NCI-H526 (cell line): ENCODE data around the gene SCD5.

Experiments used
- DNase-seq, 2 experiments: peaks; one replicate each; lab custom pipeline; 2025; lab: John Stamatoyannopoulos, UW

Gene SCD5

DNA sequence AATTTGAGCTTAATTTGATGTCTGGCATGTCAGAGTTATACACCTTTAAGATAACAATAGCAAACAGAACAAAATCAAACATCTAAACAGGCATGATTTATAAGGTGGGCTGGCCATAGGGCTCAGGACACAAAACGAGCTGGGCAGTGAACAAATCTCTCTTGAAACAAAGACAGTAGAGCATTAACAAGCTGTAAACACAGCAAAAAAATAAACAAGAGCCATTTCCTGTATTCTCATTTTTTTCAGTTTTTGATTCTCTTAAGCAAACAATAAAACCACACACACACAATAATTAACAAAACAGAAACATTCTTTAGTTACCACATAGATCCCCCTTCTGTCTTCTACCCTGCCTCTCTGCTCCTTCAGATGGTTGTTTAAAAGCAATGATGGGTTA, 168.5 kb downstream of the SCD5 start:
- DNase-seq = no peak

- DNase-seq = no peak
These were observed 169.2 kb downstream of the SCD5 start for GRCh38 chr4:82629238-82630000.

DNA sequence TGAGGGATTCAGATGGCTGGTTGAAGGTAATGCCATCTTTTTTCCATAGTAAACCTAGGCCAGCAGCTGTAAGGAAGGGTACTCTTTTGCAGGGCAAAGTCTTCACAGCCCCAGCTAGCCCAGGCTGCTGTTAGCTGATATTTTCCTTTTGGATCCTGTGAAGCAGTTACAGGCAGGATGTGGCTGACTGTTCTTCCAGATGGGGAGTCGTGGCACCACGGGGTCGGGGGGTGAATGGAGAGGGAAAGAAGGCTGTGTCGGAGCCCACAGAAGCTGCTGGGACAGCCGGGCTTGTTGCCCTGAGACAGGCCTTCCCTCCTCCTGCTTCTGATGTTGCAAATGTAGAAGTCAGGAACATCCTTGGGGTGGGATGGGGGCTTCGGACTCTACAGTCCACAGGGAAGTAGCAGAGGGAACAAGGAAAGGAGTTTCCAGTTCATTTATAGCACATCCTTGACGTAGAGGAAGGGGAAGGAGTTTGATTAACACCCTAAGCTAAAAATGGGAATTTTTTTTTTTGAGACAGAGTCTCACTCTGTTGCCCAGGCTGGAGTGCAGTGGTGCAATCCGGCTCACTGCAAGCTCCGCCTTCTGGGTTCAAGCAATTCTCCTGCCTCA, 172.2 kb downstream of the SCD5 start:
- no peak for DNase-seq

GRCh38 chr4:82624819-82625218, 173.8 kb downstream of the SCD5 start:
- no peak for DNase-seq

DNA sequence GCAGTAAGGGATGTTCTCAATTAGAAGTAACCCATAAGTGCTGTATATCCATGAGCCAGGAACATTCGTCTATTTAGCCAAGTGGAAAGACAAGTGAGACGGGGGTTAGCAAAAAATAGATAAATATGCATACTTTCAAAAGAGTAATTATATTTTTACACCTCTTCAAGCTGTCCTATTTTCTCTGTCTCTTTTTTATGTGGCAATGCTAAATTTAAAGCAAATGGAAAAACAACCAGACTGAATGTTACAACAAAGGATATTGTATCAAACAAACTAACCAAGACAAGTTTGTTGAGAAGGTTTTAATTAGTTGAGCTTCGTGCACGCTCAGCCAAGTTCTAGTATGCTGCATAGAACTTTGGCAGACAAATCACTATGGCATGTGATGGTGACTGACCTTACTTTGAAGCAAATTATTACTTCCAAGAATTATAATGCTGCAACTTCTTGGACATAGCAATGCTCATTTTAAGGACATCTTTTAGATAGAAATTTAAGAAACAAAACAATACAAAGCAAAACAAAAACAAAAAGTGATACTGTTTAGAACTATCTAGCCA, 175.4 kb downstream of the SCD5 start:
- DNase-seq = no peak

GRCh38 chr4:82621251-82621650, 177.3 kb downstream of the SCD5 start:
- no peak for DNase-seq

- DNase-seq = no peak
These were observed 178.4 kb downstream of the SCD5 start for GRCh38 chr4:82620126-82620735.

DNA sequence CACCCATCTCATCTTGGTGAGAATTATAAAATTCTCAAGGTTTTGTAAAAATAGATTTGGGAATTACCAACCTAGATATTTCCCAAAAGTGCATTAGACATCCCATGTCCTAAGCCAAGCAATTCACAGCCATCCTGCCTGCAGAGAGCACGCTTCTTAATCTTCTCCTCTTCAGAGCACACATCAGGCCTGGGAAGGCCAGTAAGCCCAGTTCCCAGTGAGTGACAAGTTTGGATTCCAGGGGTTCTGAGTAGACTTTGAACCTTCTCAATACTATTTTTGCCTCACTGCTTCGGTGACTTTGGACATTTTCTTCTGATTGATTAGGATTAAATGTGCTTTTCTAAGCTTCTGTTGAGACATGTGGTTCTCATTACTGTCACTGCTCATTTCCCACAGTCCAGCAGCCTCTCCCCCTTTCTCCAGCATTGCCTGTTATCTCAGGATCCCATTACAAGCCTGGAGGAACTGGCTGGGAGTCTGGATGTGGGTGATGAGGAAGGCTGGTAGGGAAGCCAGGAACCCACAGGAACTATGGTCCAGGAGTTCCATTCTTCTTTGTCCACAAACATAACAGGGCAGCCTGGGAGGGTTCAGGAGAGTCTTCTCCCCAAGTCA, 180.4 kb downstream of the SCD5 start:
- no peak for DNase-seq

DNA sequence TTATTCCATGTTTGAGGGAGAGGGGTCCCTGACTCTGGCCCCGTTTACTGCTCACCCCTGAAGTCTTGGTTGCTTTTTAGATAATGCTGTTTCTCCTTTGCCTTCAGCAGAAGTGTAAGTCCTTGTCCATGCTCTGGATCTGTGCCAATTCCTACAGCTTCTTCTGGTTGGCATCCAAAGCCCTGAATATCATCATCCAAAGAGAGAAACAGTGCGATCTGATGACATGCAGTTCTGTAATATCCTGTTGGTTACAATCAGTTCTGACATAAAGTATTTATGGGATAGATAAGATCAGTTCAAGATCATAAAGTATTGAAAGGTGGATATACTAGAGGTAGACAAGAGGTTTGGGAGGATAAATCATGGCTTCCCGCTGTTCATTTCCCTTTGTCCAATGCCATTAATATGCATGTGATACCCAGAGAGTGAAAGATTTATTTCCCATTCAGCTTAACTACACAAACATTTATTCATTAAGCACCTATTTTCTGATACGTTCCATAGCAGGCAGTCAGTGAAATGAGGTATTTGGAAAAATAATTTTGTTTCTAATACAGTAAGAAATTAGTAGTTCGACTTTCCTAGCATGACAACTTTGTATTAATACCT, 183.7 kb downstream of the SCD5 start:
- no peak for DNase-seq

- no peak for DNase-seq
These were observed 185.5 kb downstream of the SCD5 start for GRCh38 chr4:82613121-82613520.

DNA sequence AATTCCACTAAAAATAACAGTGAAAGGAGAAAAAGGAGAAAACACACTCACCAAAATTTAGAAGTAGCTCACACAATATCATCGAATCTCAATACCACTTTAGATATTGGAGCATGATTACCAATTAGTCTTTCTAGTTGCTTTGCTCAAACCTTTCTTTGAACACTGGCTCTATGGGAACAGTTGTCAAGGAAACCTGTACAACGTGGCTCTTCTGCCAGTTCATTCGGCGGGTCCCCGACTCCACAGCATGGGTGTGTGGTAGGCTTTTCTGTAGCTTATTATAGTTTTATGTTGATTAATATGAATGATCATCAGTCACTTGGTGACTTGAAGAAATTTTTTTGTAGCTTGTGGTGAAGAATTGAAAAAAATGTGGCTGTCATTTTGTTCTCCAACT, 186.6 kb downstream of the SCD5 start:
- no peak for DNase-seq

DNA sequence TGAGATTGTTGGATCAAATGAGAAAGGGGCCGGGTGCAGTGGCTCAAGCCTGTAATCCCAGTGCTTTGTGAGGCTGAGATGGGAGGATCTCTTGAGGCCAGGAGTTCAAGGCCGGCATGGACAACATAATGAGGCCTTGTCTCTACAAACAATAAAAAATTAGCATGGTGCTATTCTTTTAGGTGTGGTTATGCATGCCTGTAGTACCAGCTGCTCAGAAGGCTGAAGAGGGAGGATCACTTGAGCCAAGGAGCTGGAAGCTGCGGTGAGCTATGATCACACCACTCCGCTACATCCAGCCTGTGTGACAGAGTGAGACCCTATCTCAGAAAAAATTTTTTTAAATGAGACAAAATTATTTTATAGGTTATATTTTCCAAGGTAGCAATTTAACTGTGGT, 187.1 kb downstream of the SCD5 start:
- DNase-seq = no peak

GRCh38 chr4:82610041-82610440, 188.6 kb downstream of the SCD5 start:
- DNase-seq = no peak

GRCh38 chr4:82606622-82607021, 192.0 kb downstream of the SCD5 start:
- DNase-seq = no peak

DNA sequence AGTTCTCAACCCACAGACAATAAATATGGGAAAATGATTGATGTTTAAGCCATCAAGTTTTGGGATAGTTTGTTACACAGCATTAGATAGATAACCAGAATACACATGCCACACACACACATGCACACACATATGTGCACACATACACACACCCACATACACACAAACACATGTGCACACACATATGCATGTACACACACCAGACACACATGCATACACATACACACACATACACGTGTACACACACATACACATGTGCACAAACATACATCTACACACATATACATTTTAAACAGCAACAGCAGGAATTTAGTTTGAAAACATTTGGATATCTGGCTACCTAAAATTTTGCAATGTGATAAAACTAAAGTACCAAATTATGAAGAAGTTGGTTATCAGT, 194.1 kb downstream of the SCD5 start:
- no peak for DNase-seq

DNA sequence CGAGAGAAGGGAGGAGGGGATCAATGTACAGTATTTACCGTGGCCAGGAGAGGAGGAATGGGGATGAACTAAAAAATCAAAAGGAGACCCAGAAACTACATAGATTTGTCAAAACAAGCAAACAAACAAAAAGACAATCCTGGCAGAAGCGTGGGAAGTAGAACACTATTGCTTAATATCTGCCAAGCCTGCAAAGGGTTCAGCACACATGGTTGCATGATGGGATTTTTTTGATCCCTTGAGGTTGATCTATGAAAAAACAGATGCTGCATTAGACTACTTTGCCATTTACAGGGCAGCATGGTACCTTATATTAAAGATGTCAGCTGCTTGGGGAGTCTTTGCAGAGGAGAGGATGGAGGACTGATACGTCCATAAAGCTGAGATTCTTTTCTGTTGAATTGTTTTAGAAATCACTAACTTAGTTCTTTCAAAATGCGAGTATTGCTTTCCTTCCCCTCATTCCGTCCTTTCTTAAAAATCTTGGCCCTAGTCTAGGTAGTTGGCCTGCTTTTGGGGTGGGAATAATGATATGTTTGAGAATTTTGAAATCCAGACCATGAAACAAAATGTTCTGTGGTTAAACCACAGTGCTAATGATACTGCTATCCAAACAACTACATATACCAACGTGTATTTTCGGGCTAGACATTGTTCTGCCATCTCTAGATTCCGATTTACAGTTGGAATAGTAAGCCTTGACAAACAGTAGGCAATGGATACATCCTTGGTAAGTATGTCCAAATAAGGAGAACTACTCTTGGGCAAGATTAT, 197.2 kb downstream of the SCD5 start:
- no peak for DNase-seq

GRCh38 chr4:82599336-82599735, 199.3 kb downstream of the SCD5 start:
- peak in 1 of 2 experiments; percentile 28 for DNase-seq

- no peak for DNase-seq
These were observed 204.1 kb downstream of the SCD5 start for GRCh38 chr4:82594456-82594855.

GRCh38 chr4:82593411-82593810, 205.2 kb downstream of the SCD5 start:
- no peak for DNase-seq

- no peak for DNase-seq
These were observed 206.0 kb downstream of the SCD5 start for GRCh38 chr4:82592639-82593038.

DNA sequence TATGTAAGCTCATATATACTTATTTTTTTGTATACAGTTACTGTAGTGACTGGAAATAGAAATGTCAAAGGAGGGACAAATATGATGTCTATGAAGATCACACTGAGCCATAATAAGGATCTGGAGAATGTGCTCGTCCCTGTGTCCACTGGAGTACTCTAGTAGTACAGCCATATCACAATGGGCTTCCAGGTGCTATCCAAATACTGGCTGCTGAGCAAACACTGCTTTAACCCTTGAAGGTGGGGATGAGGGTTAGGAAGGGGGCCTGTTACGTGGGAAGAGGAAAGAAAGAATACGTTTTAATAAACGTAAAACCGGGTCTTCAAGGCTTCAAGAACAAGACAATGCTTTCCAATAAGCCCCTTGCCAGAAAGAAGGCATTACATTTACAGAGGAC, 207.0 kb downstream of the SCD5 start:
- no peak for DNase-seq
